GM12878 (cell line): Measurements from ENCODE around the gene SETMAR. TPM values are rescaled to one million over a fixed set of nuclear protein-coding genes. Genes with fewer than 3 reads are reported as not detected.

ENCODE experiments used
- NFYA ChIP-seq: IDR thresholded peaks from 2 replicates; pipeline ENCODE4 v1.6.1; 2011; ENCODE audit warnings: low read depth, mild to moderate bottlenecking, low read length, improper control_type of control experiment, borderline replicate concordance
- polyA plus RNA-seq, 11 experiments: library from polyadenylated mRNA; depleted of rRNA in 4 of 11; unstranded in 6 of 11; stranded (reverse) in 5 of 11; fragments of >200 nt; fragmentation: Nextera tagmentation in 4 of 11; fragmentation: Illumina TruSeq in 1 of 11; extraction: Ambion mirVana in 4 of 11; extraction: Trizol in 1 of 11; gene quantifications; 1 replicate in 1 of 11; 2 replicates in 10 of 11; pipeline versions ENCODE4 v1.2.1 to v1.2.3, GENCODE V29; 2011 to 2016; ENCODE audit warnings: inconsistent platforms in 2 of 11, missing spikeins in 2 of 11, low read depth in 1 of 11
- total RNA-seq, 4 experiments: library from RNA; depleted of rRNA in 3 of 4; stranded (reverse); fragments of >200 nt in 3 of 4; fragmentation: Illumina TruSeq in 1 of 4; extraction: Trizol in 1 of 4; gene quantifications; 2 replicates each; pipeline versions ENCODE4 v1.2.1 to v1.2.3, GENCODE V29; 2013 to 2021
- TF ChIP-seq, protein P1 (sequence below): fragments of 450-650 bp; formaldehyde crosslinking; IDR thresholded peaks from 2 replicates; pipeline ENCODE4 v1.5.0; 2022; ENCODE audit warnings: mild to moderate bottlenecking, missing genetic modification characterization
- TF ChIP-seq, protein P2 (sequence below): fragments of 450-650 bp; IDR thresholded peaks from 2 replicates; pipeline ENCODE4 v1.6.1; 2016; ENCODE audit warnings: mild to moderate bottlenecking, moderate library complexity, borderline replicate concordance

The SETMAR gene
- total and polyA plus RNA-seq, 10 of the 15 experiments (the other 5 are each of a cell fraction or from before 2014, with no cell fraction given): 7.1 to 25.1 (median 20.3) TPM

DNA sequence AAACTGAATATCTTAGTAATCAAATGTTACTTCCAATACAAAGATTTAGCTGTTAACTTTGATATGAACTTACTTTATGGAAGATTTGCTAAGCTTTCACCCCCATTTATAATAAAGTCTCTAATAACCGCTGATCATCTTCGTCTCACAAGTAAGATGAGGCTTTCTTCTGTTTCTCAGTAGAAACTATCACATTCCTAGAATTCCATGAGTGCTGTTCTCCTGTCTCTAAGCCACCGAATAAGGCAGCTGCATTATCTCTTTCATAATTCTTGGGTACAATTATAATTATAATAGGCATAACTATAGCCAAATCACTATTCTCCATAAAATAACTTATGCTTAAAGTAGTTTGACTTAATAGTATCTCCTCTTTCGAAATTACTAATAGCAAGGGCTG is 18.3 kb upstream of the SETMAR start (continued):
- TF ChIP-seq, protein P1, sequence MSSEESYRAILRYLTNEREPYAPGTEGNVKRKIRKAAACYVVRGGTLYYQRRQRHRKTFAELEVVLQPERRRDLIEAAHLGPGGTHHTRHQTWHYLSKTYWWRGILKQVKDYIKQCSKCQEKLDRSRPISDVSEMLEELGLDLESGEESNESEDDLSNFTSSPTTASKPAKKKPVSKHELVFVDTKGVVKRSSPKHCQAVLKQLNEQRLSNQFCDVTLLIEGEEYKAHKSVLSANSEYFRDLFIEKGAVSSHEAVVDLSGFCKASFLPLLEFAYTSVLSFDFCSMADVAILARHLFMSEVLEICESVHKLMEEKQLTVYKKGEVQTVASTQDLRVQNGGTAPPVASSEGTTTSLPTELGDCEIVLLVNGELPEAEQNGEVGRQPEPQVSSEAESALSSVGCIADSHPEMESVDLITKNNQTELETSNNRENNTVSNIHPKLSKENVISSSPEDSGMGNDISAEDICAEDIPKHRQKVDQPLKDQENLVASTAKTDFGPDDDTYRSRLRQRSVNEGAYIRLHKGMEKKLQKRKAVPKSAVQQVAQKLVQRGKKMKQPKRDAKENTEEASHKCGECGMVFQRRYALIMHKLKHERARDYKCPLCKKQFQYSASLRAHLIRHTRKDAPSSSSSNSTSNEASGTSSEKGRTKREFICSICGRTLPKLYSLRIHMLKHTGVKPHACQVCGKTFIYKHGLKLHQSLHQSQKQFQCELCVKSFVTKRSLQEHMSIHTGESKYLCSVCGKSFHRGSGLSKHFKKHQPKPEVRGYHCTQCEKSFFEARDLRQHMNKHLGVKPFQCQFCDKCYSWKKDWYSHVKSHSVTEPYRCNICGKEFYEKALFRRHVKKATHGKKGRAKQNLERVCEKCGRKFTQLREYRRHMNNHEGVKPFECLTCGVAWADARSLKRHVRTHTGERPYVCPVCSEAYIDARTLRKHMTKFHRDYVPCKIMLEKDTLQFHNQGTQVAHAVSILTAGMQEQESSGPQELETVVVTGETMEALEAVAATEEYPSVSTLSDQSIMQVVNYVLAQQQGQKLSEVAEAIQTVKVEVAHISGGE (CRISPR knock-in tag): no peak
- TF ChIP-seq NFYA: no peak
- TF ChIP-seq, protein P2, sequence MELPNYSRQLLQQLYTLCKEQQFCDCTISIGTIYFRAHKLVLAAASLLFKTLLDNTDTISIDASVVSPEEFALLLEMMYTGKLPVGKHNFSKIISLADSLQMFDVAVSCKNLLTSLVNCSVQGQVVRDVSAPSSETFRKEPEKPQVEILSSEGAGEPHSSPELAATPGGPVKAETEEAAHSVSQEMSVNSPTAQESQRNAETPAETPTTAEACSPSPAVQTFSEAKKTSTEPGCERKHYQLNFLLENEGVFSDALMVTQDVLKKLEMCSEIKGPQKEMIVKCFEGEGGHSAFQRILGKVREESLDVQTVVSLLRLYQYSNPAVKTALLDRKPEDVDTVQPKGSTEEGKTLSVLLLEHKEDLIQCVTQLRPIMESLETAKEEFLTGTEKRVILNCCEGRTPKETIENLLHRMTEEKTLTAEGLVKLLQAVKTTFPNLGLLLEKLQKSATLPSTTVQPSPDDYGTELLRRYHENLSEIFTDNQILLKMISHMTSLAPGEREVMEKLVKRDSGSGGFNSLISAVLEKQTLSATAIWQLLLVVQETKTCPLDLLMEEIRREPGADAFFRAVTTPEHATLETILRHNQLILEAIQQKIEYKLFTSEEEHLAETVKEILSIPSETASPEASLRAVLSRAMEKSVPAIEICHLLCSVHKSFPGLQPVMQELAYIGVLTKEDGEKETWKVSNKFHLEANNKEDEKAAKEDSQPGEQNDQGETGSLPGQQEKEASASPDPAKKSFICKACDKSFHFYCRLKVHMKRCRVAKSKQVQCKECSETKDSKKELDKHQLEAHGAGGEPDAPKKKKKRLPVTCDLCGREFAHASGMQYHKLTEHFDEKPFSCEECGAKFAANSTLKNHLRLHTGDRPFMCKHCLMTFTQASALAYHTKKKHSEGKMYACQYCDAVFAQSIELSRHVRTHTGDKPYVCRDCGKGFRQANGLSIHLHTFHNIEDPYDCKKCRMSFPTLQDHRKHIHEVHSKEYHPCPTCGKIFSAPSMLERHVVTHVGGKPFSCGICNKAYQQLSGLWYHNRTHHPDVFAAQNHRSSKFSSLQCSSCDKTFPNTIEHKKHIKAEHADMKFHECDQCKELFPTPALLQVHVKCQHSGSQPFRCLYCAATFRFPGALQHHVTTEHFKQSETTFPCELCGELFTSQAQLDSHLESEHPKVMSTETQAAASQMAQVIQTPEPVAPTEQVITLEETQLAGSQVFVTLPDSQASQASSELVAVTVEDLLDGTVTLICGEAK: no peak
- TF ChIP-seq, all 136 proteins: peak for 0
